Measurements from ENCODE around the gene RET. TPM values are rescaled to one million over a fixed set of nuclear protein-coding genes. Genes with fewer than 3 reads are reported as not detected.

The RET gene
- total RNA-seq, 1 experiment from 2014 or later: 68.0 TPM

- DNase-seq (ENCODE audit: low spot score): no peak
- no peak overlapping the region for H3K27ac ChIP-seq (ENCODE audit: low read depth, low read length, poor library complexity, severe bottlenecking)
- no peaks in the 10 kb centered on the region for H3K27me3 ChIP-seq (replicated peaks; ENCODE audit: insufficient read depth, low read depth, low read length, poor library complexity)
- POLR2A ChIA-PET (ENCODE audit: low non-redundant PET): no interaction called here
- TF ChIP-seq EZH2 (IDR thresholded peaks at IDR 0.05; ENCODE audit: borderline replicate concordance, low read depth, low read length, poor library complexity, severe bottlenecking) (no peak), CTCF (conservative IDR thresholded peaks at IDR 0.05; ENCODE audit: low read depth, low read length) (no peak)
- no peaks in the 10 kb centered on the region for H3K9me3 ChIP-seq (ENCODE audit: low read depth, low read length, poor library complexity, severe bottlenecking)
- intact Hi-C loops (cut with micrococcal nuclease; ENCODE audit: unreplicated experiment): no loop called here
- H3K4me1 ChIP-seq (ENCODE audit: insufficient read depth, low read length, poor library complexity, severe bottlenecking): no peaks in the 10 kb centered on the region
- BruUV-seq (replicated peaks): no TSS peak
- CTCF ChIA-PET: no interaction called here
- H3K4me3 ChIP-seq (ENCODE audit: low read depth, low read length, poor library complexity, severe bottlenecking): no peak overlapping the region
- H3K36me3 ChIP-seq (ENCODE audit: insufficient read depth, low read length, poor library complexity, severe bottlenecking): no peaks in the 10 kb centered on the region
Measured at GRCh38 chr10:43127442-43127841, 50.6 kb downstream of the RET start.

DNA sequence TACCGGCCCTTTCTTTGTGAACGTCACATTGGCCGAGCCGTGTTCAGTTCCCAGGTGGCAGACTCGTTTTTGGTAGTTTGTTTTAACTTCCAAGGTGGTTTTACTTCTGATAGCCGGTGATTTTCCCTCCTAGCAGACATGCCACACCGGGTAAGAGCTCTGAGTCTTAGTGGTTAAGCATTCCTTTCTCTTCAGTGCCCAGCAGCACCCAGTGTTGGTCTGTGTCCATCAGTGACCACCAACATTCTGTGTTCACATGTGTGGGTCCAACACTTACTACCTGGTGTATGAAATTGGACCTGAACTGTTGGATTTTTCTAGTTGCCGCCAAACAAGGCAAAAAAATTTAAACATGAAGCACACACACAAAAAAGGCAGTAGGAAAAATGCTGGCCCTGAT, 51.5 kb downstream of the RET start:
- no peaks in the 10 kb centered on the region for H3K27me3 ChIP-seq (replicated peaks; ENCODE audit: insufficient read depth, low read depth, low read length, poor library complexity)
- DNase-seq (ENCODE audit: low spot score): no peak
- CTCF ChIA-PET: no interaction called here
- TF ChIP-seq CTCF (conservative IDR thresholded peaks at IDR 0.05; ENCODE audit: low read depth, low read length): no peak
- TF ChIP-seq EZH2 (IDR thresholded peaks at IDR 0.05; ENCODE audit: borderline replicate concordance, low read depth, low read length, poor library complexity, severe bottlenecking): no peak
- POLR2A ChIA-PET (ENCODE audit: low non-redundant PET): no interaction called here
- H3K9me3 ChIP-seq (ENCODE audit: low read depth, low read length, poor library complexity, severe bottlenecking): no peaks in the 10 kb centered on the region
- no peaks in the 10 kb centered on the region for H3K4me1 ChIP-seq (ENCODE audit: insufficient read depth, low read length, poor library complexity, severe bottlenecking)
- H3K36me3 ChIP-seq (ENCODE audit: insufficient read depth, low read length, poor library complexity, severe bottlenecking): no peaks in the 10 kb centered on the region
- no TSS peak for BruUV-seq (replicated peaks)
- no peak overlapping the region for H3K4me3 ChIP-seq (ENCODE audit: low read depth, low read length, poor library complexity, severe bottlenecking)
- H3K27ac ChIP-seq (ENCODE audit: low read depth, low read length, poor library complexity, severe bottlenecking): no peak overlapping the region
- intact Hi-C loops (cut with micrococcal nuclease; ENCODE audit: unreplicated experiment): no loop called here

GRCh38 chr10:43128958-43129706, 52.3 kb downstream of the RET start:
- intact Hi-C loops (cut with micrococcal nuclease; ENCODE audit: unreplicated experiment): no loop called here
- no peaks in the 10 kb centered on the region for H3K4me1 ChIP-seq (ENCODE audit: insufficient read depth, low read length, poor library complexity, severe bottlenecking)
- no peaks in the 10 kb centered on the region for H3K27me3 ChIP-seq (replicated peaks; ENCODE audit: insufficient read depth, low read depth, low read length, poor library complexity)
- DNase-seq (ENCODE audit: low spot score): peak; percentile 22
- POLR2A ChIA-PET (ENCODE audit: low non-redundant PET): no interaction called here
- no peak overlapping the region for H3K27ac ChIP-seq (ENCODE audit: low read depth, low read length, poor library complexity, severe bottlenecking)
- H3K36me3 ChIP-seq (ENCODE audit: insufficient read depth, low read length, poor library complexity, severe bottlenecking): no peaks in the 10 kb centered on the region
- CTCF ChIA-PET: no interaction called here
- no peaks in the 10 kb centered on the region for H3K9me3 ChIP-seq (ENCODE audit: low read depth, low read length, poor library complexity, severe bottlenecking)
- no peak overlapping the region for H3K4me3 ChIP-seq (ENCODE audit: low read depth, low read length, poor library complexity, severe bottlenecking)
- TSS peak; percentile 20 for BruUV-seq (replicated peaks)
- TF ChIP-seq CTCF (conservative IDR thresholded peaks at IDR 0.05; ENCODE audit: low read depth, low read length) (no peak), EZH2 (IDR thresholded peaks at IDR 0.05; ENCODE audit: borderline replicate concordance, low read depth, low read length, poor library complexity, severe bottlenecking) (no peak)
